PC-3 (cell line): Measurements from ENCODE around the gene ATG13.

Experiments used
- CTCF ChIP-seq: fragments of 300-600 bp; sonication (generic); conservative IDR thresholded peaks from 2 replicates; pipeline ENCODE4 v1.5.1; 2017; ENCODE audit warnings: antibody characterized with exemption, low read depth, mild to moderate bottlenecking, low read length
- EZH2 ChIP-seq: fragments of 300-600 bp; sonication (generic); IDR thresholded peaks from one replicate; pipeline ENCODE4 v1.6.1; 2017; ENCODE audit warnings: antibody characterized with exemption, mild to moderate bottlenecking, low read length; ENCODE audit not compliant: unreplicated experiment

- TF ChIP-seq EZH2 (no peak), CTCF (no peak)
These were observed 23.0 kb upstream of the ATG13 start for GRCh38 chr11:46594374-46594700.
